Body of pancreas (tissue), 4 donors: ENCODE results near the gene RHOT1.

Source experiments
- CTCF ChIP-seq, 7 experiments: fragments of 450-650 bp in 4 of 7; fragments of 200-600 bp in 3 of 7; sonication (generic) in 3 of 7; IDR thresholded peaks; one replicate each; pipeline ENCODE4 v1.5.1; 2016 to 2019; ENCODE audit warnings: antibody characterized with exemption in 7 of 7
- POLR2A ChIP-seq, 3 donors: fragments of 450-650 bp; IDR thresholded peaks; one replicate each; pipeline ENCODE4 v1.6.1; 2016; ENCODE audit warnings: antibody characterized with exemption in 3 of 3, mild to moderate bottlenecking in 2 of 3

GRCh38 chr17:32148351-32148750 lies 6.0 kb downstream of the RHOT1 start:
- no peak for TF ChIP-seq CTCF (IDR thresholded peaks at IDR 0.05)
- TF ChIP-seq POLR2A (IDR thresholded peaks at IDR 0.05) = no peak
